H1 (cell line): ENCODE measurements around the gene RABGGTA. TPM values are rescaled to one million over a fixed set of nuclear protein-coding genes. Genes with fewer than 3 reads are reported as not detected.

Experiments used
- CTCF ChIA-PET: fragments of 300-600 bp; sonication (Branson Sonifier 250); formaldehyde crosslinking; loops from one replicate; lab custom pipeline; 2021; ENCODE audit not compliant: partially characterized antibody; lab: Charles Lee
- POLR2A ChIA-PET: fragments of 300-600 bp; sonication (Branson Sonifier 250); formaldehyde crosslinking; loops from one replicate; lab custom pipeline; 2021; ENCODE audit warnings: inconsistent platforms; ENCODE audit not compliant: partially characterized antibody; lab: Charles Lee
- DNase-seq, 2 experiments: peaks; one replicate each; pipeline versions ENCODE4 v3.0.0 to v3.0.0-alpha.2; 2010 to 2022; ENCODE audit warnings: low spot score in 2 of 2, low read depth in 1 of 2, mixed read lengths in 1 of 2
- FAIRE-seq: peaks from 2 replicates; lab custom pipeline; 2011; peaks lifted over from hg19 to GRCh38; lab: Jason Lieb, UNC
- H2AFZ ChIP-seq: 2 replicates; pipeline ENCODE4 v1.8.1; 2012; ENCODE audit warnings: low read length, inconsistent platforms
- H2AK5ac ChIP-seq: 2 replicates; pipeline ENCODE4 v1.6.1; 2013; ENCODE audit warnings: low read depth, low read length
- H2BK120ac ChIP-seq: replicated peaks from 2 replicates; pipeline ENCODE3; 2013; ENCODE audit warnings: low read depth, low read length, inconsistent platforms
- H2BK12ac ChIP-seq: 2 replicates; pipeline ENCODE4 v1.6.1; 2013; ENCODE audit warnings: low read depth, low read length
- H2BK15ac ChIP-seq: 2 replicates; pipeline ENCODE4 v1.6.1; 2013; ENCODE audit warnings: low read length
- H2BK20ac ChIP-seq: 2 replicates; pipeline ENCODE4 v1.6.1; 2013; ENCODE audit warnings: low read length
- H2BK5ac ChIP-seq: 2 replicates; pipeline ENCODE4 v1.6.1; 2013; ENCODE audit warnings: low read depth, low read length
- H3K14ac ChIP-seq: 2 replicates; pipeline ENCODE4 v1.6.1; 2013; ENCODE audit warnings: inconsistent platforms; ENCODE audit not compliant: insufficient read length
- H3K18ac ChIP-seq: 2 replicates; pipeline ENCODE4 v1.6.1; 2013; ENCODE audit warnings: low read length; ENCODE audit errors: extremely low read depth
- H3K23ac ChIP-seq: 2 replicates; pipeline ENCODE4 v1.6.1; 2013; ENCODE audit warnings: inconsistent platforms; ENCODE audit not compliant: insufficient read length
- H3K23me2 ChIP-seq: 2 replicates; pipeline ENCODE4 v1.6.1; 2013; ENCODE audit warnings: low read depth, low read length
- H3K27ac ChIP-seq: 2 replicates; pipeline ENCODE4 v1.6.1; 2011; ENCODE audit warnings: low read depth, low read length, inconsistent platforms
- H3K27me3 ChIP-seq, 4 experiments: replicated peaks in 1 of 4; 1 replicate in 1 of 4; 2 replicates in 3 of 4; pipeline versions ENCODE4 v1.6.1 to v1.8.1; 2011 to 2013; ENCODE audit warnings: low read length in 3 of 4, mild to moderate bottlenecking in 3 of 4, inconsistent platforms in 2 of 4, mixed read lengths in 2 of 4, moderate library complexity in 1 of 4; ENCODE audit not compliant: control insufficient read depth in 3 of 4, insufficient read depth in 3 of 4; ENCODE audit errors: extremely low read depth in 1 of 4
- H3K36me3 ChIP-seq, 4 experiments: 2 replicates each; pipeline versions ENCODE4 v1.6.1 to v1.8.1; 2011 to 2013; ENCODE audit warnings: mild to moderate bottlenecking in 4 of 4, low read length in 3 of 4, moderate library complexity in 2 of 4, control low read depth in 1 of 4, inconsistent platforms in 1 of 4; ENCODE audit not compliant: insufficient read depth in 4 of 4, control insufficient read depth in 2 of 4
- H3K4ac ChIP-seq: replicated peaks from 2 replicates; pipeline ENCODE3; 2013; ENCODE audit warnings: low read length, low read depth, mixed read lengths, inconsistent platforms; ENCODE audit not compliant: insufficient read length
- H3K4me1 ChIP-seq, 4 experiments: replicated peaks in 1 of 4; 1 replicate in 1 of 4; 2 replicates in 3 of 4; pipeline versions ENCODE4 v1.6.1 to v1.8.1; 2011 to 2013; ENCODE audit warnings: low read length in 3 of 4, inconsistent platforms in 2 of 4, mixed read lengths in 1 of 4; ENCODE audit not compliant: insufficient read depth in 4 of 4, control insufficient read depth in 3 of 4
- H3K4me2 ChIP-seq, 2 experiments: 2 replicates each; pipeline versions ENCODE4 v1.6.1 to v1.8.1; 2011 to 2013; ENCODE audit warnings: low read depth in 2 of 2, low read length in 2 of 2, control low read depth in 1 of 2, inconsistent platforms in 1 of 2, mild to moderate bottlenecking in 1 of 2; ENCODE audit not compliant: insufficient read depth in 1 of 2
- H3K4me3 ChIP-seq, 4 experiments: fragments of 200-600, 300-600 bp in 1 of 4; sonication (generic), shearing (Covaris generic), sonication (Bioruptor Twin) in 1 of 4; 2 replicates each; pipeline versions ENCODE4 v1.5.1 to v1.8.1; 2011 to 2016; ENCODE audit warnings: low read length in 4 of 4, low read depth in 3 of 4, control low read depth in 2 of 4, inconsistent platforms in 2 of 4, mild to moderate bottlenecking in 2 of 4, mixed read lengths in 1 of 4, moderate library complexity in 1 of 4; ENCODE audit not compliant: insufficient read depth in 2 of 4; ENCODE audit errors: extremely low read depth in 1 of 4
- H3K56ac ChIP-seq: replicated peaks from 2 replicates; pipeline ENCODE3; 2013; ENCODE audit warnings: low read depth, mild to moderate bottlenecking, mixed read lengths, low read length, inconsistent platforms; ENCODE audit not compliant: insufficient read length
- H3K79me1 ChIP-seq: 2 replicates; pipeline ENCODE4 v1.6.1; 2013; ENCODE audit warnings: low read depth, low read length, control low read depth
- H3K79me2 ChIP-seq, 2 experiments: 2 replicates each; pipeline versions ENCODE4 v1.6.1 to v1.8.1; 2012 to 2013; ENCODE audit warnings: low read length in 2 of 2, mild to moderate bottlenecking in 2 of 2, inconsistent platforms in 1 of 2; ENCODE audit not compliant: insufficient read depth in 2 of 2, control insufficient read depth in 1 of 2
- H3K9ac ChIP-seq, 4 experiments: replicated peaks in 1 of 4; 1 replicate in 1 of 4; 2 replicates in 3 of 4; pipeline versions ENCODE4 v1.6.1 to v1.8.1; 2011 to 2013; ENCODE audit warnings: low read depth in 3 of 4, low read length in 3 of 4, control low read depth in 2 of 4, mild to moderate bottlenecking in 2 of 4, moderate library complexity in 2 of 4, inconsistent platforms in 1 of 4; ENCODE audit errors: extremely low read depth in 1 of 4
- H3K9me3 ChIP-seq, 2 experiments: 2 replicates each; pipeline versions ENCODE4 v1.6.1 to v1.8.1; 2012 to 2013; ENCODE audit warnings: mild to moderate bottlenecking in 2 of 2, moderate library complexity in 2 of 2, control low read depth in 1 of 2, inconsistent platforms in 1 of 2, low read depth in 1 of 2, low read length in 1 of 2, mixed read lengths in 1 of 2; ENCODE audit not compliant: insufficient read depth in 2 of 2
- H4K20me1 ChIP-seq, 2 experiments: replicated peaks in 1 of 2; 2 replicates each; pipeline versions ENCODE3 to v1.8.1; 2011 to 2013; ENCODE audit warnings: inconsistent platforms in 2 of 2, low read length in 2 of 2, mild to moderate bottlenecking in 1 of 2; ENCODE audit not compliant: insufficient read depth in 2 of 2, control insufficient read depth in 1 of 2
- H4K5ac ChIP-seq: 2 replicates; pipeline ENCODE4 v1.6.1; 2013; ENCODE audit warnings: low read length, low read depth, mixed read lengths, inconsistent platforms; ENCODE audit not compliant: insufficient read length
- H4K8ac ChIP-seq: 2 replicates; pipeline ENCODE4 v1.8.0; 2013; ENCODE audit warnings: mild to moderate bottlenecking, moderate library complexity, low read length, inconsistent platforms; ENCODE audit not compliant: insufficient read depth; ENCODE audit errors: extremely low read depth
- H4K91ac ChIP-seq: replicated peaks from 2 replicates; pipeline ENCODE3; 2013; ENCODE audit warnings: low read length, mixed read lengths, inconsistent platforms; ENCODE audit not compliant: insufficient read length
- BCL11A ChIP-seq, 2 experiments: IDR thresholded peaks; one replicate each; pipeline ENCODE4 v1.6.1; 2011; ENCODE audit warnings: low read depth in 2 of 2, low read length in 2 of 2, mild to moderate bottlenecking in 2 of 2
- CHD2 ChIP-seq: IDR thresholded peaks from 2 replicates; pipeline ENCODE4 v1.6.1; 2012; ENCODE audit warnings: low read length, improper control_type of control experiment
- EP300 ChIP-seq, 2 experiments: IDR thresholded peaks; 1 replicate in 1 of 2; 2 replicates in 1 of 2; pipeline ENCODE4 v1.6.1; 2011 to 2012; ENCODE audit warnings: low read depth in 2 of 2, low read length in 2 of 2, mild to moderate bottlenecking in 2 of 2, borderline replicate concordance in 1 of 2, inconsistent platforms in 1 of 2, moderate library complexity in 1 of 2
- KDM1A ChIP-seq: fragments of 200-600, 300-600 bp; sonication (generic); IDR thresholded peaks from 2 replicates; pipeline ENCODE4 v1.7.1; 2016; ENCODE audit warnings: mild to moderate bottlenecking, low read length, borderline replicate concordance
- MAFK ChIP-seq: IDR thresholded peaks from 2 replicates; pipeline ENCODE4 v1.6.1; 2012; ENCODE audit warnings: low read depth, mild to moderate bottlenecking, improper control_type of control experiment, low read length
- NANOG ChIP-seq: IDR thresholded peaks from 2 replicates; pipeline ENCODE4 v1.6.1; 2011; ENCODE audit warnings: low read length, low read depth, mild to moderate bottlenecking, inconsistent platforms; ENCODE audit not compliant: insufficient read depth, poor library complexity, severe bottlenecking
- POU5F1 ChIP-seq: IDR thresholded peaks from 2 replicates; pipeline ENCODE4 v1.6.1; 2011; ENCODE audit warnings: low read depth, mild to moderate bottlenecking, low read length, moderate library complexity
- RXRA ChIP-seq: IDR thresholded peaks from 2 replicates; pipeline ENCODE4 v1.6.1; 2011; ENCODE audit warnings: low read depth, mild to moderate bottlenecking, low read length, moderate library complexity; ENCODE audit not compliant: insufficient read depth
- SAP30 ChIP-seq: fragments of 300-600 bp; sonication (generic); IDR thresholded peaks from 2 replicates; pipeline ENCODE4 v1.7.1; 2012; ENCODE audit warnings: low read length, moderate library complexity, mild to moderate bottlenecking, inconsistent platforms; ENCODE audit not compliant: insufficient read depth, insufficient replicate concordance
- SP1 ChIP-seq: IDR thresholded peaks from 2 replicates; pipeline ENCODE4 v1.6.1; 2011; ENCODE audit warnings: low read depth, low read length
- TAF1 ChIP-seq: IDR thresholded peaks from 2 replicates; pipeline ENCODE4 v1.6.1; 2011; ENCODE audit warnings: mild to moderate bottlenecking, low read depth, low read length
- WGBS, 2 experiments: shearing (Covaris generic) in 1 of 2; methylation state at CpG; one replicate each; pipeline versions ENCODE4 v1.1.6 to v1.1.7; 2013 to 2015; ENCODE audit warnings: low lambda C conversion rate in 2 of 2, mixed read lengths in 2 of 2, inconsistent platforms in 1 of 2, low coverage in 1 of 2, missing lambda C conversion rate in 1 of 2; ENCODE audit not compliant: insufficient replicate concordance in 2 of 2, insufficient coverage in 1 of 2, insufficient read length in 1 of 2; ENCODE audit errors: extremely low coverage in 1 of 2, missing lambda C conversion rate in 1 of 2; 5-methylcytosine and 5-hydroxymethylcytosine counted together
- polyA plus RNA-seq, 7 experiments: library from polyadenylated mRNA; depleted of rRNA in 3 of 7; stranded (reverse) in 5 of 7; unstranded in 2 of 7; fragments of >200 nt in 5 of 7; fragments of 200-250 nt in 2 of 7; gene quantifications; 1 replicate in 5 of 7; 2 replicates in 1 of 7; 4 replicates in 1 of 7; pipeline versions ENCODE4 v1.2.1 to v1.2.3, GENCODE V29; 2011 to 2013; ENCODE audit warnings: missing spikeins in 2 of 7, mixed read lengths in 2 of 7
- total RNA-seq: library from RNA; stranded (reverse); fragmentation: NEBNext Ultra II Directional; extraction: Animal tissue kit (Norgen Biotek cat#: 25700); gene quantifications from 2 replicates; pipeline ENCODE4 v1.2.1, GENCODE V29; 2021

The RABGGTA gene
- total and polyA plus RNA-seq, 2 of the 8 experiments (the other 6 are each of a cell fraction or from before 2014, with no cell fraction given): 16.0 to 49.8 TPM

- H4K5ac ChIP-seq: no peak within 1 kb of the TSS
- peaks cover 0 to 2% (median 0%) of the 10 kb centered on the region in 4 experiments; a peak in 1 of 7 replicates for H3K4me1 ChIP-seq
- 0 out of 2 replicates have a peak within 1 kb of the TSS, but pooled peaks have one; percentile 27 for H2BK12ac ChIP-seq
- H2BK120ac ChIP-seq: peak within 1 kb of the TSS; percentile 22
- no peak within 1 kb of the TSS for H3K9ac ChIP-seq
- no peak within 1 kb of the TSS for H2AK5ac ChIP-seq
- FAIRE-seq: no peak
- H3K9me3 ChIP-seq: no peaks in the 10 kb centered on the region
- no peaks in the 10 kb centered on the region; a peak in 3 of 8 replicates for H3K36me3 ChIP-seq
- H4K20me1 ChIP-seq: peaks cover 0 to 4% of the 10 kb centered on the region in 2 experiments
- H2AFZ ChIP-seq: no peak within 1 kb of the TSS
- H3K14ac ChIP-seq: no peak within 1 kb of the TSS
- ChIA-PET CTCF (interaction anchor here (0.7 to 6.2 kb wide), 10 partner anchors 8 to 69 kb away, joined by 3 to 30 read pairs (median 8); partner anchors contain the start of genes RABGGTA and TINF2), POLR2A (interaction anchor here (0.8 to 2.5 kb wide), 13 partner anchors 8 to 160 kb away, joined by 3 to 13 read pairs (median 3); partner anchors contain the start of genes CIDEB, RABGGTA, TINF2 and TM9SF1)
- no peak within 1 kb of the TSS for H4K91ac ChIP-seq
- no peak within 1 kb of the TSS for H3K56ac ChIP-seq
- no peak within 1 kb of the TSS; the same call in none of the 2 replicates for H3K18ac ChIP-seq
- H4K8ac ChIP-seq: peak within 1 kb of the TSS; percentile 62
- H3K27me3 ChIP-seq: no peaks in the 10 kb centered on the region; a peak in 1 of 7 replicates
- no peaks in the 10 kb centered on the region for H3K79me2 ChIP-seq
- no peak within 1 kb of the TSS for H3K4ac ChIP-seq
- H3K79me1 ChIP-seq: no peaks in the 10 kb centered on the region
- peak in 1 of 2 experiments; percentile 56 for DNase-seq
- no peak within 1 kb of the TSS for H3K27ac ChIP-seq
- H2BK5ac ChIP-seq: no peak within 1 kb of the TSS
- no peak within 1 kb of the TSS for H3K4me2 ChIP-seq
- H3K23ac ChIP-seq: no peak within 1 kb of the TSS
- no peak within 1 kb of the TSS for H2BK15ac ChIP-seq
- H3K23me2 ChIP-seq: 0 out of 2 replicates have a peak, but pooled peaks cover 1% of the 10 kb centered on the region
- H2BK20ac ChIP-seq: no peak within 1 kb of the TSS
- 86% methylated on average over 12 of the region's 14 CpGs; no CpG with 5 or more reads in 1 of the 2 experiments for WGBS, 2 experiments
- H3K4me3 ChIP-seq: no peak within 1 kb of the TSS
- TF ChIP-seq RXRA: no peak
- TF ChIP-seq SAP30: no peak
- TF ChIP-seq POU5F1: no peak
- TF ChIP-seq TAF1: no peak
- no peak for TF ChIP-seq MAFK
- TF ChIP-seq NANOG: no peak
- TF ChIP-seq EP300 (IDR thresholded peaks at IDR 0.05; ENCODE audit: borderline replicate concordance in 1 of 2, low read depth in 2 of 2, low read length in 2 of 2): no peak
- no peak for TF ChIP-seq KDM1A
- no peak for TF ChIP-seq BCL11A (IDR thresholded peaks at IDR 0.05; ENCODE audit: low read depth in 2 of 2, low read length in 2 of 2)
- no peak for TF ChIP-seq CHD2
- no peak for TF ChIP-seq SP1
These were observed 8.3 kb downstream of the RABGGTA start, which contains the start of gene TGM1 for GRCh38 chr14:24262821-24263733. Gene TGM1 (minus strand): TSS chr14:24263177. CDS start chr14:24262352, 825 bp downstream.
